ENCODE measurements around the gene QRICH2.

GRCh38 chr17:76337413-76337777, 29.3 kb upstream of the QRICH2 start:
- TF ChIP-seq, protein P1, sequence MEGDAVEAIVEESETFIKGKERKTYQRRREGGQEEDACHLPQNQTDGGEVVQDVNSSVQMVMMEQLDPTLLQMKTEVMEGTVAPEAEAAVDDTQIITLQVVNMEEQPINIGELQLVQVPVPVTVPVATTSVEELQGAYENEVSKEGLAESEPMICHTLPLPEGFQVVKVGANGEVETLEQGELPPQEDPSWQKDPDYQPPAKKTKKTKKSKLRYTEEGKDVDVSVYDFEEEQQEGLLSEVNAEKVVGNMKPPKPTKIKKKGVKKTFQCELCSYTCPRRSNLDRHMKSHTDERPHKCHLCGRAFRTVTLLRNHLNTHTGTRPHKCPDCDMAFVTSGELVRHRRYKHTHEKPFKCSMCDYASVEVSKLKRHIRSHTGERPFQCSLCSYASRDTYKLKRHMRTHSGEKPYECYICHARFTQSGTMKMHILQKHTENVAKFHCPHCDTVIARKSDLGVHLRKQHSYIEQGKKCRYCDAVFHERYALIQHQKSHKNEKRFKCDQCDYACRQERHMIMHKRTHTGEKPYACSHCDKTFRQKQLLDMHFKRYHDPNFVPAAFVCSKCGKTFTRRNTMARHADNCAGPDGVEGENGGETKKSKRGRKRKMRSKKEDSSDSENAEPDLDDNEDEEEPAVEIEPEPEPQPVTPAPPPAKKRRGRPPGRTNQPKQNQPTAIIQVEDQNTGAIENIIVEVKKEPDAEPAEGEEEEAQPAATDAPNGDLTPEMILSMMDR (IDR thresholded peaks at IDR 0.05 in 2 of 3, conservative IDR thresholded peaks at IDR 0.05 in 1 of 3; ENCODE audit: control insufficient read depth in 2 of 3, extremely low read depth in 1 of 3, insufficient read depth in 1 of 3, low read depth in 3 of 3, low read length in 3 of 3): no peak
- TF ChIP-seq HDAC6 (IDR thresholded peaks at IDR 0.05; ENCODE audit: unreplicated experiment) (no peak), TAF1 (IDR thresholded peaks at IDR 0.05; ENCODE audit: borderline replicate concordance, low read depth, low read length) (no peak), MXI1 (IDR thresholded peaks at IDR 0.05; ENCODE audit: low read depth, low read length) (no peak), CBFB (IDR thresholded peaks at IDR 0.05; ENCODE audit: low read depth) (no peak)
